PFSK-1 (cell line): ENCODE measurements around the gene LAT.
A peak's percentile ranks its signal among the peaks of the same experiment; 100 is the strongest.

Source experiments
- FOXP2 ChIP-seq: optimal IDR thresholded peaks from 2 replicates; pipeline ENCODE3; 2011; ENCODE audit warnings: borderline replicate concordance, control low read depth, inconsistent platforms; ENCODE audit not compliant: insufficient read depth; ENCODE audit errors: extremely low read length, extremely low read depth
- POLR2AphosphoS5 ChIP-seq: IDR thresholded peaks from 2 replicates; pipeline ENCODE4 v1.6.1; 2012; ENCODE audit warnings: low read depth, mild to moderate bottlenecking, control low read depth, low read length, moderate library complexity
- SIN3A ChIP-seq: IDR thresholded peaks from 2 replicates; pipeline ENCODE4 v1.6.1; 2012; ENCODE audit warnings: mild to moderate bottlenecking, low read length, moderate library complexity, borderline replicate concordance; ENCODE audit not compliant: insufficient read depth
- TAF1 ChIP-seq: IDR thresholded peaks from 2 replicates; pipeline ENCODE4 v1.6.1; 2012; ENCODE audit warnings: low read length, control low read depth, borderline replicate concordance; ENCODE audit not compliant: insufficient read depth
- TF ChIP-seq, protein P1 (sequence below), 2 experiments: IDR thresholded peaks; 2 replicates each; pipeline versions ENCODE4 v1.6.1 to v1.8.0; 2011 to 2012; ENCODE audit warnings: low read depth in 2 of 2, low read length in 2 of 2, control low read depth in 1 of 2, inconsistent platforms in 1 of 2, mild to moderate bottlenecking in 1 of 2, moderate library complexity in 1 of 2; ENCODE audit not compliant: insufficient read depth in 1 of 2

Gene LAT

DNA sequence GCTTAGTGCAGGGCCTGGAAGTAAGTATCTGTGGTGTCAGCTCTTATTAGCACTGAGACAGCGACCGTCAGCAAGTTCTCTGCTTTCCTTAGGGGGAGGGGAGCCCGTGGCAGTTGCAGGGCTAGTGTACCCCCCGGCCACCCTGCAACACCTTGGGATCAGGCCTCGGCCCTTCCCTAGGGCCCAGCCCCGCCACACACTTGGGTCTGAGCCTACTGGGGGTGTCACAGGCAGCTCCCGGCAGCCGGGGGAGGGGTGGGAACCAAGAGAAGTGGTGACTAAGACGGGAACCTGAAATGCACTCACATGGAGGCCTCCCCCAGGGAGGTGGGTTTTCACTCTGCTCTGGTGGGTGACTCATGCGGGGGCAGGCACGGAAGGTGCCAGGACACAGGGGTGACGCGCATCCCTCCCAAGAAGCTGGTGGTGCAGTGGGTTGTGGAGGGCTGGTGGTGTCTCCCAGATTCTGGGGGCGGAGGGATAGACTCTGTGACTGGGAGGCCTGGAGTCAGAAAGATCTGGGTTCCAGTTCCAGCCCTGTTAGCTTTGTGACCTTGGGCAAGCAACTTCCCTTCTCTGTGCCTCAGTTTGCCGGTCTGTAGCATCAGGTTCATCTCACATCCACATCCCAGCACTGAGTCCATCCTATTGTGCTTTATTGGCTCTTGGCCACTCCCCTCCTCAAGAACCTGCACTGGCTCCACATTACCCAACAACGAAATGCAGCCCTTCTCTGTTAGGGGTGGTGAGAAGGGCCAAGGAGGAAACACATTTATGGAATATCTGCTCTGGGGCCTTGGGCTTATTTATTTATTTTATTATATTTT, 44.5 kb downstream of the LAT start:
- TF ChIP-seq POLR2AphosphoS5 (no peak), FOXP2 (peak; percentile 19)

DNA sequence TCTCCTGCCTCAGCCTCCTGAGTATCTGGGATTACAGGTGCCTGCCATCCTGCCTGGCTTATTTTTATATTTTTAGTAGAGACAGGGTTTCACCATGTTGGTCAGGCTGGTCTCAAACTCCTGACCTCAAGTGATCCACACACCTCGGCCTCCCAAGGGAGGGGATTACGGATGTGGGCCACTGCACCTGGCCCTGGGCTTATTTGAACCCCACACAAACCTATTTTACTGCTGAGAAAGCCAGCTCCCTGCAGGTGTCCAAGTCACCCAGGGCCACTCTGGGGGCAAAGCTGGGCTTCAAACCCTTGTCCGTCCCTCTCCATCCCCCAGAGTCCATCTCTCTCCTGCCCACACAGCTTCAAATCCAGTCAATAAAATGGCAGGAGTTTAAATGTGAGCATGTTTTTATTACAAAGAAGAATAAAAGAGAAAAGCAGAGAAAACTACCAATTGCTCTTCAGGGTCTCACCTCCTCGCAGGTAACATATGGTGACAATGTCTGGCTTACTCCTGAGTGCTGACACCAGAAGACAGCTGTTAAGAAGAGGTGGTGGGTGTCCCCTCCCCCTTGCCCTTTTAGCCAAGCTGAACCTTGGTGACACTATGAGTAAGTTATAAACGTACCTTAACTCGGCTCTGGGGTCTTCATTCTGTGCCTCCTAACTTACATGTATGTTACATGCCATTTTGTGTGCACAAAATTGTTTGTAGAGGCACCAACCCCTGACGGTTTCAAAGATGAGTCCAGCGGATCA, 45.4 kb downstream of the LAT start:
- TF ChIP-seq FOXP2 = no peak
- TF ChIP-seq, protein P1, sequence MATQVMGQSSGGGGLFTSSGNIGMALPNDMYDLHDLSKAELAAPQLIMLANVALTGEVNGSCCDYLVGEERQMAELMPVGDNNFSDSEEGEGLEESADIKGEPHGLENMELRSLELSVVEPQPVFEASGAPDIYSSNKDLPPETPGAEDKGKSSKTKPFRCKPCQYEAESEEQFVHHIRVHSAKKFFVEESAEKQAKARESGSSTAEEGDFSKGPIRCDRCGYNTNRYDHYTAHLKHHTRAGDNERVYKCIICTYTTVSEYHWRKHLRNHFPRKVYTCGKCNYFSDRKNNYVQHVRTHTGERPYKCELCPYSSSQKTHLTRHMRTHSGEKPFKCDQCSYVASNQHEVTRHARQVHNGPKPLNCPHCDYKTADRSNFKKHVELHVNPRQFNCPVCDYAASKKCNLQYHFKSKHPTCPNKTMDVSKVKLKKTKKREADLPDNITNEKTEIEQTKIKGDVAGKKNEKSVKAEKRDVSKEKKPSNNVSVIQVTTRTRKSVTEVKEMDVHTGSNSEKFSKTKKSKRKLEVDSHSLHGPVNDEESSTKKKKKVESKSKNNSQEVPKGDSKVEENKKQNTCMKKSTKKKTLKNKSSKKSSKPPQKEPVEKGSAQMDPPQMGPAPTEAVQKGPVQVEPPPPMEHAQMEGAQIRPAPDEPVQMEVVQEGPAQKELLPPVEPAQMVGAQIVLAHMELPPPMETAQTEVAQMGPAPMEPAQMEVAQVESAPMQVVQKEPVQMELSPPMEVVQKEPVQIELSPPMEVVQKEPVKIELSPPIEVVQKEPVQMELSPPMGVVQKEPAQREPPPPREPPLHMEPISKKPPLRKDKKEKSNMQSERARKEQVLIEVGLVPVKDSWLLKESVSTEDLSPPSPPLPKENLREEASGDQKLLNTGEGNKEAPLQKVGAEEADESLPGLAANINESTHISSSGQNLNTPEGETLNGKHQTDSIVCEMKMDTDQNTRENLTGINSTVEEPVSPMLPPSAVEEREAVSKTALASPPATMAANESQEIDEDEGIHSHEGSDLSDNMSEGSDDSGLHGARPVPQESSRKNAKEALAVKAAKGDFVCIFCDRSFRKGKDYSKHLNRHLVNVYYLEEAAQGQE (IDR thresholded peaks at IDR 0.05; ENCODE audit: insufficient read depth in 1 of 2, low read depth in 2 of 2, low read length in 2 of 2) = no peak
- no peak for TF ChIP-seq TAF1
- TF ChIP-seq SIN3A = no peak
- no peak for TF ChIP-seq POLR2AphosphoS5
